ENCODE data around the gene BAIAP2L2.
"Not testable (repeated sequence)": the region's sequence is repeated elsewhere in the genome, so short reads cannot be mapped to it uniquely, and the experiment has no call there.

Gene BAIAP2L2

DNA sequence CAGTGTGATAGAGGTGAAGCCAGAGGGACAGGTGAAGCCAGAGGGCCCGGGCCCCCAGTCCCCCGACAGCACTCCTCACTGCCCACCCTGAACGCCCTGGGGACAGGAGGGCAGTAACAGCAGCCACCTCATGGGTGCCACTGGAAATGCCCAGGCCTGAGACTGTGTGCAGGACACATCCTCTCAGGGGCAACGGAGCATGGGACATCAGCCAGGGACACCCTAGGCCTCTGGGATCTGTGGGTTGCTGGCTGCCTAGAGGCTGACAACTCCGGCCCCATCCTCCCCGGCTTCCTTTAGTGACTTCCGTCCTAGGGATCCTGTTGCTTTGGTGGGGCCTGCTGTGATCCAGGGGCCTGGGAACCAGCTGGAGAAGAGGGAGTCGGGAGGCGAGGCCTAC is 17.4 kb upstream of the BAIAP2L2 start:
- no peak for DNase-seq (ENCODE audit: low read depth)

GRCh38 chr22:38126928-38127668 is 16.6 kb upstream of the BAIAP2L2 start:
- DNase-seq (ENCODE audit: low read depth): no peak

DNA sequence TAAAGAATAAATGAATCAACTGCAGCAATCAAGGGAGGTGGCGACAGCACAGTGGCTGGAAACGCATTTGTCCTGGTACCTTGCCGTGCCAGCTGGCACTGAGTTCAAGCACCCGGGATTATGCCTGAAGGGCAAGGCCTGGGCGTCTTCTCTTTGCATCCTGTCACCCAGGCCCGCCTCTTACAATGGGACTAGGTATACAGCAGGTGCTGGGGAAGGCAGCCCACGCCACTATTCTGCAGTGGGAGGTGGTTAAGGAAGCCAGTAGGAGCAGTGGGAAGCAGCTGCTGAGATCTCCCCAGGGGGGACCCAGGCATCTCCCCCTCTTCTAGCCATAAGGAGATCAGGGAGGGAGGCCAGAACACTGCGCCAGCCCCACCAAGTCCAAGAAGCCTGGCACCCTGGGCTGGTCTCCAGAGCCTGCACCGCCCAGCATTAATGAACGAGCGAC is 15.3 kb upstream of the BAIAP2L2 start:
- DNase-seq (ENCODE audit: low read depth): no peak

DNA sequence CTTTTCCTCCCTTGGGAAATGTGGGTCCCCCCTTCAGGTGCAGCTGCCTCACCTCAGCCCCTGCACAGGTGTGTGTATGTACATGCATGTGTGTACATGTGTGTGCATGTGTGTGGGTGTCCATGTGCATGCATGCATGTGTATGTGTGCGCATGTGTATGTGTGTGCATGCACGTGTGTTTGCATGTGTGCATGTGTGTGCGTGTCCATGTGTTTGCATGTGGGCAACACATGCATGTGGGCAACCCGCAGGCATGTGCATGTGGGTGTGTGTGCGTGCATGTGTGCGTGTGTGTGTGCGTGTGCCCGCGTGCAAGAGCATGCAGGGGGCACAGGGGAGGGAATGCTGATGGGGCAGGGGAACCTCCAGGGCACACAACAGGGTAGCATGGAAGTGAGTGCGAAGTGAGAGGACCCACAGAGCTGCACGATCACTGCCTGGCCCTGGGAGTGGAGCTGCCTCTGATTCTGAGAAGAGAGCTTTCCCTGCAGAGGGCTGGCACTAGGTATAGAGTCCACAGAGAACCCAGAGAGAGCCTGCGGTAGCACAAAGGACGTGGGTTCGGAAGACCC is 14.6 kb upstream of the BAIAP2L2 start:
- DNase-seq (ENCODE audit: low read depth): no peak

DNA sequence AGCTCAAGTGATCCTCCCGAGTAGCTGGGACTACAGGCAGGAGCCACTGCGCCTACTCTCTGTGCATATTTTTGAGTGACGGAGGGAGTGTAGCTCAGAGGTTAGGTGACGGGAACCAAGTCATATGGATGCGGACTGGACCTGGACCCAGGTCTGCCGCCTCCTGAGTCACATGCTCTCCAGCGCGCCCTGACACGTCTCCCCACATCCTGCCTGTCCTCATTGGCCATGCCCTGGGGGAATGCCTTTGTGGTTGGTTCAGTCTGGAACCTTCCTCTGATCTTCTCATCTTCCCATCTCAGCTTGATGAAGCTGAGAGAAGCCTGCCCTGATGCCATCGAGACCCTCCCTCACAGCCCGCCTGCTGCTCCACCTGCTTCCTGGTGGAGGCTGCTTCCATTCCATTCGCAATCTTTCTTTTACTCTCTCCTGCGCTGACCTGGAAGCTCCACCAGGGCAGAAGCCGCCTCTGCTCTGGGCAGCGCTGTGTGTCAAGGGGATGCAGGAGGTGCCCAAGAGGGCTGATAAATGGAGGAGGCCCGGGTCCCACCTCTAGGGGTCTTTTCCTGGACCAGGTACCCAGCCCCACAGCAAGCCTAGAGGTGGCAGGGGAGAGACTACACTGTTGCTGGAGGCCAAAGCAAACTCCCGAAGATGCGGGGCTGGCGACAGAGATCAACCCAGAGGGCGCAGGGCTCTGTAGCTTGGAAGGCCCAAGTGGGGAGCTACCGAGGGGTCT is 13.9 kb upstream of the BAIAP2L2 start:
- no peak for DNase-seq (ENCODE audit: low read depth)

DNA sequence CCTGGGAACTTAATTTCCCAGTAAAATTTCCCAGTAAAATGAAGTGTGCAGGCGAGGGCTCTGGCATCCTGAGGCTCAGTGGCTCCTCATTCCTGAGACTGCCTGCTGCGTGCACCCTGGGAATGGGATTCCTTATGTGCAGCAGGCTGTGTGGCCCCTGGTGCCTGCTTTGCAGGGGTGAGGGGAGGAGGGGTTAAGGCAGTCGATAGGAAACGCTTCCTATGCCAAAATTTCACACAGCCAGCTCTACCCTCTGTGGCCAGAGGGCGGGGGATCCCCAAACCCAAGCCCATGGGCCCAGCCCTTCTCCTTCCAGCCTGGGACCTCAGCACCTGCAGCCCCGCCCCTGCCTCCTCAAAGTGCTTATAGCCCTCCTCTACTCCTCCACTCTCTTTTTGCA is 12.1 kb upstream of the BAIAP2L2 start:
- no peak for DNase-seq (ENCODE audit: low read depth)

- DNase-seq (ENCODE audit: low read depth): no peak
Observed at GRCh38 chr22:38120359-38121110, 10.1 kb upstream of the BAIAP2L2 start.

DNA sequence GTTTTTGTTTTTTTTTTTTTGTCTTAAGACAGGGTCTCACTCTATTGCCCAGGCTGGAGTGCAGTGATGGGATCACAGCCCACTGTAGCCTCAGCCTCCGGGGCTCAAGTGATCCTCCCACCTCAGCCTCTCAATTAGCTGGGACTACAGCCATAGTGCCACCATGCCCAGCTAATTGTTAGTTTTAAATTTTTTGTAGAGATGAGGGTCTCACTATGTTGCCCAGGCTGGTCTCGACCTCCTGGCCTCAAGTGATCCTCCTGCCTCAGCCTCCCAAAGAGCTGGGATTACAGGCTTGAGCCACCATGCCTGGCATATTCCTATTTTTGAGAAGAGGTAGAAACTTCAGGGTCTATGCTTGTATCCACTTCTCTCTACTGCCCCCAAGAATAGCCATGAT is 8.3 kb upstream of the BAIAP2L2 start:
- DNase-seq (ENCODE audit: low read depth): not testable (repeated sequence)

- DNase-seq (ENCODE audit: low read depth): no peak
Observed at GRCh38 chr22:38118182-38118581, 7.7 kb upstream of the BAIAP2L2 start.

DNA sequence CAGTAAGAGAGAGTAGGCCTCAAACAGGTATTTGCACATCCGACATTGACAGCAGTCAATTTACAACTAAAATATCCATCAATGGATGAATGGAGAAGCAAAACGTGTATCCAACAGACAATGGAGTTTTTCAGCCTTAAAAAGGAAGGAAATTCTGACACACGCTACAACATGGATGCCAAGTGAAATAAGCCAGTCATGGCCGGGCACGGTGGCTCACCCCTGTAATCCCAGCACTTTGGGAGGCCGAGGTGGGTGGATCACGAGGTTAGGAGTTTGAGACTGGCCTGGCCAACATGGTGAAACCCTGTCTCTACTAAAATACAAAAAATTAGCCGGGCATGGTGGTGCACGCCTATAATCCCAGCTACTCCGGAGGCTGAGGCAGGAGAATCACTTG is 7.1 kb upstream of the BAIAP2L2 start:
- DNase-seq (ENCODE audit: low read depth): not testable (repeated sequence)

DNA sequence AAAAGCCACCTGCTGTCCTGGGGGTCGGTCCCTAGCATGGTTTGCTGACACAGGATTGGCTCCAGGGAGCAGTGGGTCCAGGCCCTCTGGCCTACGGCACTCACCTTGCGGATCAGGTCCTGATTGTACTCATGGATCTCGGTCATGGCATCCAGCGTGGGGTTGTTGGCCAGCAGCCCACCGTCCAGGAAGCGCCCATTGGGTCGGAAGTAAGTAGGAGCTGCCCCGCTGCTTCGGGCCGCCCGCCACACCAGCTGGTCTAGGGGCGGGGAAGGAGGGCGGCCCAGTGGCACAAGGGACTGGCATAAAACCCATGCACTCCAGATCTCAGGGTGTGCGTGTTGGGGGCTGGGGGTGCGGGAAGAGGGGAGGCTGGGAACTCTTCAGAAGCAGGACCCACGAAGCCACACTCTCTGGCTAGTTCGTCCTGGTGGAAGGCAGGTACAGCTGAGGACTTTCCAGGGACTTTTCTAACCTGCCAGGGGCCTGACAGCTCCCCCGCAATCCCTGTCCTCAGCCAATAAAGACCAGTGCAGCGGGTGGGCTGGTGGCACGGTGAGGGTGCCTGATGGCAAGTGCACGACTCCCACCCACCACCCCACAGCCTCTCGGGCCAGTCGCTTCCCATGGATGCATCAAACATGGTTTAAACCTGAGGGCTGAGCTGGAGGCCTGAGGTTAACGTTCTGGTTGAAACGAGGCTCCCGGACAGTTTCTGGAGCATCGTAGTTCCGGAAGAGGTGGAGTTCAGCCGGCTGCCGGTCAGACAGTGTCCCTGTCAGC is 5.1 kb upstream of the BAIAP2L2 start:
- DNase-seq (ENCODE audit: low read depth): no peak

DNA sequence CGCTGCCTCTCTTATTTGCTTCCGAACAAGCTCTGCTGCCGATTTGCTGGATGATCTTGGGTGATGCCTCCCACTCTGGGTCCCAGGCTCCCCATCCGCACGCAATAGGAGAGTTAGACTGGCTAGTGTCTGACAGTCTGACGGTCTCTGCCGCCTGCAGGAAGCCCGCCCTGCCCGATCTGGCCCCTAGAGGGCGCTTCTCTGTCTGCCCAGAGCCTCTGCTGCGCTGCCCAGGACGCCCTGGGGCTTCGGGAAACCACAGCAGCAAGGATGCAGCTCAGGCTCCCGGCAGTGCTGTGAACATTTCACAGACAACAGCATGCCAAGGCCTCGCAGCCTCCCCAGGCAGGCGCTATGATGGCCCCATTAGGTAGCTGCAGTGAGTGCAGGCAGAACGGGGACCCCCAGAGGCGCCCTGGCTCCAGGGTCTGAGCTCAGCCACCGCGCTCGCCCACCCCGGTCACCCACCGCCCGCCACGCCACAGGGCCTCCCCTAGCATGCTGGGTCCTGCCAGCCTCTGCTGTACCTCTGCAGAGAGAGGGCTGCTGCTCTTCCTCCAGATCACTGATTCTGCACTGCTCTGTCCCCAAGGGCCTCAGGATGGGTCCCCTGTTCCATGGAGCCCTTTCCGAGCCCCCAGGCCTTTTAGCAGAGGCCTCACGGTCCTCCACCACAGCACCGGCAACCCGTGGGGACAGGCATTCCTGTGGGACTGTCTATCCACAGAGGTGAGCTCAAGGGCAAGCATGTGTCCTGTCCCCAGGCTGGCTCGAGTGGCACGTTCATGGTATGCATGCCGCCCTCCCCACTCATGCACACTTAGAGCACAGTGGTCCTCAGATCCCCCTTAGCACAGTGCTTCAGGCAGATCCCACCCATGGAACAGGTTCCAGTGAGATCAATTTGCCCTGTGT is 4.3 kb upstream of the BAIAP2L2 start:
- peak; percentile 25 for DNase-seq (ENCODE audit: low read depth)

GRCh38 chr22:38112381-38112780 is 1.9 kb upstream of the BAIAP2L2 start:
- no peak for DNase-seq (ENCODE audit: low read depth)

GRCh38 chr22:38111925-38112355 is 1.5 kb upstream of the BAIAP2L2 start:
- no peak for DNase-seq (ENCODE audit: low read depth)

GRCh38 chr22:38110863-38111852 is 674 bp upstream of the BAIAP2L2 start:
- no peak for DNase-seq (ENCODE audit: low read depth)

- DNase-seq (ENCODE audit: low read depth): no peak
Observed at GRCh38 chr22:38109371-38110001, 998 bp downstream of the BAIAP2L2 start.

GRCh38 chr22:38108561-38109319 is 1.7 kb downstream of the BAIAP2L2 start:
- DNase-seq (ENCODE audit: low read depth): no peak
